Stimulated activated CD8-positive, alpha-beta memory T cell treated with anti-CD3 and anti-CD28 coated beads, Interleukin-12 subunit alpha, Interleukin-12 subunit beta, amount 100 ng/mL, for 24 hours (primary cell): ENCODE data around the gene KAZN.

Source experiments
- DNase-seq: peaks from one replicate; pipeline ENCODE4 v3.0.0-alpha.2; 2020; ENCODE audit errors: extremely low read depth

Gene KAZN

DNA sequence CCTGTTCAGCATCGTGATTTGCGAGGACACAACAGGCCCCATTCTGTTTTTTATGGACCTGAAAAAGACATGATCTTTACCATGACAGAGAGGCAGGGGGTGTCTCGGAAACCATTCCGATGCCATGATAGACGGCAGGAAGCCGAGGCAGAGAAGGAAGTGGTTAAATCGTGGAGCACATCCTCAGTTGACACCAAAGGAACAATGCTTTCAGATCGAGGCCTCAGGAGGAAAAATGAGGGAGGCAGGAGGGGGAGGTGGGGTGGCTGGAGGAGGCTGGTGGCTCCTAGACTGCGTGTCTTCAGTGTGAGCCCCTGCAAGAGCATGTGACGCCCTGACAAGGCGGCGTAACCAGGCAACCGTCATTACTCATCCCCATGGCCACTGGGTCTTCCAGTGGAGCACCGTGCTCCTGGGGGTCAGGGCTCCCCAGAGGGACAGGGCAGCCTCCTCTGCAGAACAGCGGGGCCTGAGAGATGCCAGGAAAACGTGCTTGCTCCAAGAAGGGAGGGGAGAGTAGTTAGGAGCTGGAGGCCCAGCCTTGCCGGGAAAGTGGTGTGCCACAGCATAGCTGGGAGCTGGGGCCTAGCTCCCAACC is 382.2 kb downstream of the KAZN start:
- no peak for DNase-seq

DNA sequence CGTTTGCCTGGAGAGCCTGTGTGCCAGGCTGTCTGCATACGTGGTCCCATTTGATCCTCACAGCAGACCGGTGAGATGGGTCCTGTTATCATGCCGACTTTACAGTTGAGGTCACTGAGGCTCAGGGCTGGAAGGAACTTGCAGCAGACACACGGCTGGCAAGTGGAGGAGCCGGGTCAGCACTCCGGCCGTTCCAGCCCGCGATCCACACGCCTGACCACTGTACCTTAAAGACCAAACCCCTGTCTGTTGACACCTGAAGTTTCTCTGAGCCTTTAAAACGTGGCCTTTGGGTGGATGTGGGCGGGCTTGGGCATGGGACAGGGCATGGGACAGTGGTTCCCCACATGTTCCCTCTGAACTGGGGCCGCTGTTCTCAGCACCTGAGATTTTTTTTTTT is 383.5 kb downstream of the KAZN start:
- DNase-seq = no peak

DNA sequence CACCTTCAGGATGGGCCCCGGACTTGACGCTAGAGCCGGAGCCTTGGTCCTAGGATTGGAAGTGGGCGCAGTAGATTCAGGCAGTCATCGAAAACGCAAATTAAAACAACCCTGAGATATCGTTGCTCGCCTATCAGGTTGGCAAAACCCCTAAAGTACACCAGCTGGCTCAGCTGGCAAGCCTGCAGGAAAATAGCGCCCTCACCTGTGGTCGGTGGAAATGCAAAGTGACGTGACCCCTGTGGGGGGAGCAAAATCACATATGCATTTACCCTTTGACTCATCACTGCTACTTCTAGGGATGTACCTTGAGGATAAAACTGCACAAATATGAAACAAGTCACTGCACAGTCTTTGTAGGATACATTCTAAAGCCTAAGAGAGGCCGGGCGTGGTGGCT is 384.8 kb downstream of the KAZN start:
- DNase-seq = no peak

DNA sequence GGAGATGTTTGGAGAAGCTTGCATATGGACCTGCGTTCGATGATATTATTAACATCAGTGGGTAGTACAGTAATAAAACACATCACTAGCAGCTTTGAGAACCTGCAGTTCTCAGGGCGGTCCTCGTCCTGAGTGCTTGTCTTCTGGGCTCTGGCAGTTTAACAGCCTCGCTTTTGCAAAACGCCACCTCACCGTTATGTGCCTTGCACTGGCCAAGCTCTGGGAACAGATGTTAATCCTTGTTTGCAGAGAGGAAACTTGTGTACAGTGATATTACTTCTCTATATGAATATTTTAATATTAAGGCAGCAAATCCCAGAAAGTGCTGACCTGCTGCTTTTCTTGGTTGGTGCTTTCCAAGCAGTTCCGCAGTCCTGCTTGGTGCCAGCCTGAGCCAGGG is 387.7 kb downstream of the KAZN start:
- DNase-seq = no peak

DNA sequence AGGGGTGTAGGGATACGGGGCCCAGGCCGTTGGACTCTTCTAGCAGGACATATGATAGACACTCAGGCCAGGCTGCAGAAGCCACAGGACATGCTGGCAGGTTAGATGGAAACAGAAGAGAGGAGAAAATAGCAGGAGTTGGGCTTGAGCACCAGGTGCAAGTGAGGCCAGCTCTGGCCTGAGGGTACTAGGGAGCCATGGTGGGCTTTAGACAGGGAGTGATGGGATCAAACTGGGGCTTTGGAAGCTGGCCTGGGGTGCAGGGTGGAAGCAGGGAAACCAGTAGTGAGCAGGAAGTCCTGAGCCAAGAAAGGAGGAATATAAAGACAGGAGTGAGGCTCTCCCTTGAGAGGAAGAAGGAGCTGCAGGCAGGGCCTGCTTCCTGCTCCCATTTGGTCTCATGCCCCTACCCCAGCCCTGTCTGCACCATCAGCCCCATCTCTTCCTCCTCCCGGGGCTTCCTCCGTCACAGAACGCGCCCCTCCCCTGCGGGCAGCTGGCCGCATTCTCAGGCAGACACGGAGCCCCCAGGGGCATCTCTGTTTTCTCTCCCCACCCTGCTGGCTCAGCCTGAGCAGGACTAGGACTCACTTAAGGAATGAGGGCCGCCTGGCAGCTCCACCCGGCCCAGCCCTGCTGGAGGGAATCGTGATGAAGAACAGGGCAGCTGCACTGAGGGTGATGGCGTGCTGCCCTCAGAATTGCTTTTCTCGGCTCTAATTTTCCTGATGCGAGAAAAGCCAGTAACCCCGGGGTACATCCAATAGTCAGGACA is 389.5 kb downstream of the KAZN start:
- no peak for DNase-seq

DNA sequence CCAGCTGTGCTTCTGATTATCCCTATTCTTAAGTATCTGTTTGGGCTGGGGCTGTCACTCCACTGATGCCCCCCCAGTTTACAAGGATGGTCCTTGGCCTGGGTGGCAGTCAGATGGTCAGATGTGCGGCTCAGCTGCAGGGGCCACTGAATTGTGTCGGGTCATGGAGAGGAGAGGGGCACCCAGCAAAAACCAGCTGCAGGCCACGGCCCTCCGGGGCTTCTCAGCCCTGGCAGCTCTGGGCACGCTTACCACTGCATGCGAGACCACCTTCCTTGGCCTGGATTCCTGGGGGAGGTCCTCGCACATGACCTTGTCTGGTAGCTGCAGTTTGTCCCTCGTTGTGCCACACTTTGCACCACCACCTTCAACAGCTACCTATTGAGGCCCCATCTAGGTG is 390.2 kb downstream of the KAZN start:
- DNase-seq = no peak

DNA sequence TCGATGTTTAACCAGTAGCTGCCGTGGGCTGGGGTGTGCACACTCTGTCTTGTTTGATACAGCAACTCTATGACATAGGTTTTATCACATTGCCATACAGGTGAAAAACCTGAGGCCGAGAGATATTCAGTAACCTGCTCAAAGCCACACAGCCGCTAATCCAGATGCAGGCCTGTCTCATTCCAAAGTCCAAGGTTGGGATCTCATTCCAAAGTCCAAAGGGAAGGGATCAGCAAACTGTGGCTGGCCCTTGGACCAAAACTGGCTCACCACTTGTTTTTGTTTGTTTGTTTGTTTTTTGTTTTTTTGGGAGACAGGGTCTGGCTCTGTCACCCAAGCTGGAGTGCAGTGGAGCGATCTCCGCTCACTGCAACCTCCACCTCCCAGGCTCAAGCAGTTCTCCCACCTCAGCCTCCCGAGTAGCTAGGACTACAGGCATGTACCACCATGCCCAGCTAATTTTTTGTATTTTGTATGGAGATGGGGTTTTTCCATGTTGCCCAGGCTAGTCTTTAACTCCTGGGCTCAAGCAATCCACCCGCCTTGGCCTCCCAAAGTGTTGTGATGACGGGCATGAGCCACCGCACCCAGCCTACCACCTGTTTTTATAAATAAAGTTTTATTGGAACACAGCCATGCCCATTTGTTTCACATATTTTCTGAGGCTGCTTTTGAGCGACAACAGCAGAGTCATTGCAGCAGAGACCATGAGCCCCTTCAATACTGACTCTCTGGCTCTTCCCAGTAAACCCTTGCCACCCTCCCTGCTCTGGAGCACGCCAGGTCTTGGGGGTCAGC is 391.6 kb downstream of the KAZN start:
- DNase-seq = no peak

DNA sequence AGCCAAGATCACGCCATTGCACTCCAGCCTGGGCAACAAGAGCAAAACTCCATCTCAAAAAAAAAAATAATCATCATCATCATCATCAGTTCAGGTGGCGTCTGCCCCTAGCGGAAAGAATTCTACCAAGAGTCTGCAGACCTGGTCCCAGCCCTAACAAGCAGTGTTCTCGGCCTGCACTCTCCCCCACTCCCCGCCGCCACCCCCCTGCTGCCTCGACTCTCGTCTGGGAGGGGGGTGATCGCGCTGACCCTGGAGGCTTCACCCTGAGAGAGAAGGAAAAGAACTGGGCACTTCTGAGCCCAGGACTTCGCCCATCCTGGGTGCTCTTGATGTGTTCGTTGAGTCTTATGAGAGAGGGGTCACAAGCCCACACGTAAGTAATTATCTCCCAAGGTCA is 394.9 kb downstream of the KAZN start:
- no peak for DNase-seq

DNA sequence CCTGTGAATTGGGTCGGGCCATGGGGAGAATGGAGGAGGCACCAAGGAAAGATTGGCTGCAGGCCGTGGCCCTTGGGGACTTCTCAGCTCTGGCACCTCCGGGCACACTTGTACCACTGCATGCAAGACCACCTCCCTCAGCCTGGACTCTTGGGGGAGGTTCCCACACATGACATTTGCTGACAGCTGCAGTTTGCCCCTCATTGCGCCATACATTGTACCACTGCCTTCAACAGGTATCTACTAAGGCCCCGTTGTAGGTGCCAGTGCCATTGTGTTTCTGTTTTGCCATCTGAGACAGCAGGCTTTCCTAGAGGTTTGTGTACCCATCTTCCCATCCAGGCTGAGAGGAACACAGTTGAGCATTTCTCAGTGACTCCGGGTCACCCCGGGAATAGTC is 395.7 kb downstream of the KAZN start:
- no peak for DNase-seq

DNA sequence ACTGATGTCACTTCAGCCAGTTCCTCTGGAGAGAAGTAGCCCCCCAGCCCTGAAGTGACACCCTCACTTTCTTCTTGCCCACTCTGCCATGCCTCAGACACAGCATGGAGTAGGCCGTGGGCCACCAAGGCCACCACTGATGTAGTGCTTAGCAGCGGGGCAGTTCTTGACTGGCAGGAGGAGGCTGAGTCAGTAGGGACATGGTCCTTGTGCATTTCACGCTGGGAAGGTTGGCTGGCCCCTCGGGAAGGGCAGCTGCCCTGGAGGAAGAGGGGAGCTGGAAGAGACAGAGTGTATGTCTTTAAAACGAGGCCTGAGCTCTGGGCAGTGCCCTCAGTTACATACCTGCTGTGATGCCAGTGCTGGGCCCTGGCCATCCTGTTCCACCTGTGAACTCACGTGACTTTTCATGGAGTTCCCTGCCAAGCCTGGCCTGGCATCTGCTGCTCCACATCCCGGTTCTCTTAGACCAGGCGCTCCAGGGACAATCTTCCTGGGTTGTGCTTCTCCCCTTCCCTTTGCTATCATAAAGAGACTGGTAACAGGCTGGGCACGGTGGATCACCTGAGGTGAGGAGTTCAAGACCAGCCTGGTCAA is 396.5 kb downstream of the KAZN start:
- no peak for DNase-seq

DNA sequence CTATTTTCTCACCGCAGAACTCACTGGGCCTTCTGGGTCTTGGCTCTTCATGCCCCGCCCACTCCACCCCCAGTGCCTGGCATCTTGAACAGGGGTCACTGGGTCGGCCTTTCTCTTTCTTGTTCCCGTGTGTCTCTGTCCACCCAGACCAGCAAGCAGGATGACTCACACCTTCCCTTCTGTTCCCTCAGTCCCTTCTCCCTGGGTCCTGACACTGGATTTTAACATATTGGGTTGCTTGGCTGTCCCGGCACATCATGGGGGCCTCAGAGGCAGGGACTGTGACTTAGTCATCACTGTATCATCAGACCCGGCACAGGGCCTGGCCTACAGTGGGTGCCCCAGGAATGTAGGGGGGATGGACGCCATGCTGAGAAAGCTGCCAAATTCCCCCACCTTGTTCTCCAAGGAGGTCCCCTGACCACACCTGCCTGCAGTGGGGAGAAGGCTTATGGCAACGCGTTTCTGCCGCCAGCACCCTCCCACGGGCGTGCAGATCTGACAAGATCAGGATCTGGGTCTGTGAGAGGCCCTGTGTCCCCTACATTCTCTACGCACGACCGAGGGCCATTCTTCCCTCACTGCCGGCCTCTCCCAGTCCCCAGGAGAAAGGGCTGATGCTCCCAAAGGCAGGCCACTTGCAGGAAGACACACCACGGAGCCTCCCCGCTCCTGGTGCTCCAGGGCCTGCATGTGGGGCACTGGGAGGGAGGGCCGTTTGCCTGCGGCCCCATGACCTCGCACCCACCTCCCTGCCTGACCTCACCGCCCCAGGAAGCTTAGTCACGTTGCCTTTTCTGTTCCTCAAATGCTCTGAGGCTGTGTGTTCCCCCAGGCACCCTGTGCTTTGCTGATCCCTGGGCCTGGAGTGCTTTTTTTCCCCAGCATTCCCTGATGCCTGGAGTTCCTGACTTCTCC is 397.9 kb downstream of the KAZN start:
- DNase-seq = no peak

DNA sequence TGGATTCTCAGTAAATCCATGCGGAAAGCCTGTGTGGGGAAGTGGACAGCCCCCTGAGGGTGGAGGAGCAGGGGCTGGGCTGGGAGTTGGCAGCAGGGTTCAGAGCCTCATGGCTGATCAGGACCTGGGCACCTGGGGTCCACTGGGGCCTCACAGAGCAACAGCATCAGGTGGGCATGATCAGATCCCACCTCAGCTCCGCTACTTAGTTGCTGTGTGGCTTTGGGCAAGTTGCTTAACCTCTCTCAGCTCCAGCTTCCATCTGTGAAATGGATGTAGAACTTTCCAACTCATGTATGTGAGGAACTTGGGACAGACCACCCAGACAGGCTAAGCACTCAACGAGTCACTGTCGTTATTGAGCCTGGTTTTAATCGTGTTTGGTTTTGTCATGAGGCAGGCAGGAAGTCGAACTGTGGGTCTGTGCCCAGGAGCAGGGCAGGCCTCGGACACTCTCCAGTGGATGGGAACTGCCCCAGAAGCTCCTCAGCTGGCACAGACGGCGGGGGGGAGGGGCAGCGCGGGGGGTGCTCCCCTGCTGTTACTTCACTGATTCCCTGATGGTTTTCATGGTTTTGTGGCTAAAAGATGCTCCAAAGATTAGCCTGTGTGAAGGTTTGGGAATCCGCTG is 399.3 kb downstream of the KAZN start:
- no peak for DNase-seq

DNA sequence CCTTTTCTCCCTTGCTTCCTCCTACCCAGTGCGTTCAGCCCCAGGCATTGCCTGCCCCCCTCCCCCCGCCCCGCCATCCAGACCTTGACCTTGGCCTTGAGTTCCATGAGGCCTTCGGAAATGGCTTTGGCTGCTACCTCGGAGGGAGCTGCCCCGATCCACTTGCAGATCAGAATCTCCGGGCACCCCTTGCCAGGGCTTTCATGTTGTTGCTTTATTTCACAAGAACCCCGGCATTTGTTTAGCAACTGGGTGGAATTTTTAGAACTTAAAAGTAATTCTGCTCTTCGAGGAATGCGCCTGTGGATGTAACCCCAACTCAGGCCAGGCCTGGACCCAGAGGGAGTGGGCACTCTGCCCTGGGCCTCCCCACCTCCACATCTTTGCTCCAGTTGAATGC is 401.0 kb downstream of the KAZN start:
- no peak for DNase-seq

DNA sequence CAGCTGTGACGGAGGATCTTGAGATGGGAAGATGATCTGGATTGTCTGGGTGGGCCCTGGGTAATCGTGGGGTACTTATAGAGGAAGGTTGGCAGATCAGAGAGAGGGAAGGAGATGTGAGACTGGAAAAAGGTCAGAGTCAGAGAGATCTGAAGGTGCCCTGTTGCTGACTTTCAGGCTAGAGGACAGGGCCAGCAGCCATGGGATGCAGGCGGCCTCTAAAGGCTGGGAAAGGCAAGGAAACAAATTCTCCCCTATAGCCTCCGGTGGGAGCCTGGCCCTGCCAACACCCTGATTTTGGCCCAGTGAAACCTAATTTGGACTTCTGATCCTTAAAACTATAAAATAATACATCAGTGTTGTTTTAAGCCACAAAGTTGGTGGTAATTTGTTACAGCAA is 401.5 kb downstream of the KAZN start:
- DNase-seq = no peak

DNA sequence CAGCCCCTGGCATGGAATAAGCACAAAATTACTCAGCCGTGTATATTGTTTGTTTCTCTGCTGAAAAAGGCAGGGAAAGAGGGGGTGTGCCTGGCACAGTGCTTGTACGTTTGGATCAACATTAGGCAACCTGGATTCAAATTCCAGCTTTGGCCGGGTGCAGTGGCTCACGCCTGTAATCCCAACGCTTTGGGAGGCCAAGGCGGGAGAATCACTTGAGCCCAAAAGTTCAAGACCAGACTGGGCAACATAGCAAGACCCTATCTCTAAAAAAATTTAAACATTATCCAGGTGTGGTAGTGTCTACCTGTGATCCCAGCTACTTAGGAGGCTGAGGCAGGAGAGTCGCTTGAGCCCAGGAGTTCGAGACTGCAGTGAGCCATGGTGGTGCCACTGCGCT is 402.2 kb downstream of the KAZN start:
- no peak for DNase-seq

DNA sequence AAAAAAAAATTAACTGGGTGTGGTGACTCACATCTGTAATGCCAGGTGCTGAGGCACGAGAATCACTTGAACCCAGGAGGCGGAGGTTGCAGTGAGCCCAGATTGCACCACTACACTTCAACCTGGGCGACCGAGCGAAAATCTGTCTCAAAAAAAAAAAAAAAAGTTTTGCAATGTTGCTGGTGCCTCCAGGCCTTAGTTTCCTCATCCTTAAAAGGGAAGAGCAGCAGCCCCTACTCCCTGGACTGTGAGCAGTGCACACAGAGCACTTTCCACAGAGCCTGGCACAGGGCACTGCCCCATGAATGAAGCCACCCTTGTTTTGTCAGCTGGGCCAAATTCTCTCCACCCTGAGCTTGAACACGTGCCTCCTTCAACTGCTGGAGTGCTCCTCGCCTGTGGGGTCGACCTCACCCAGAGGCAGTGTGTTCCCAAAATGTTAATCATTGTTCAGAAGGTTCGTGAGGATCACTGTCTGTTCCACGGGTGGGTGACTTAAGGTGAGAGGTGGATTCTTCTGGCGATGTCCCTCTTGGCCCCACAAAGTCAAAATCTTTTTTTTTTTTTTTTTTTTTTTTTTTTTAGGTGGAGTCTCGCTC is 402.9 kb downstream of the KAZN start:
- no peak for DNase-seq

DNA sequence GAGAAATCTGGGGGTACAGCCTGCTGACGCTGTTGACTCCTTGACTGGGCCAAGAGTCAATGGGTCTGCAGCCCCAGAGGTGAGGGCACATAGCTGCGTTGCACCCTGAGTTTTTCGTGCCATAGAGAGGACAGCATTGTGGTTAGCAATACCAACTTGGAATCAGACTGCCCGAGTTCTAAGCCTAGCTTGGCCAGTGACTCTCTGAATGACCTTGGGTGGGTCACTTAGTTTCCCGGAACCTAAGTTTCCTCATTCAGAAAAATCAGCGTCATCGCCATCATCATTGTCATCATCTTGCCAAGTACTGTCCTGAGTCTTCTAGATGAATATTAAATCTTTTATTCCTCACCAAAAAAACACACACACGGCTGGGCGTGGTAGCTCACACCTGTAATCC is 403.8 kb downstream of the KAZN start:
- no peak for DNase-seq

DNA sequence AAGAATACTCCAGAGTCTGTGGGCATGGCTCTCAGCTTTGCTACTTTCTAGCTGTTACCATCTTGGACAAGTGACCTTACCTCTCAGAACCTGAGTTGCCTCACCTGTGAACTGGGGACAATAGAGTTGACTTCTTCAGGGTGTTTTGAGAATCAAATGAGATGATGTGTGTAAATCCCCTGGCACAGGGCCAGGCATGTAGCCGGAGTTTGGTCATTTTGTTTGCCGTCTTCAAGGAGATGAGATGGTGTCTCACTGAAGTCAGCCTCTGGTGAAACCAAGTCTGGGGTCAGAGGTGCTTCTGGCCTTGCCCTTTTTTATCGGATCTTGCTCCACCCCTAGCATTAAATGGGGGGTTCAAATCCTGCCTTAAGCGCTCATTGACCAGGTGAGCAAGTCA is 405.9 kb downstream of the KAZN start:
- DNase-seq = no peak

DNA sequence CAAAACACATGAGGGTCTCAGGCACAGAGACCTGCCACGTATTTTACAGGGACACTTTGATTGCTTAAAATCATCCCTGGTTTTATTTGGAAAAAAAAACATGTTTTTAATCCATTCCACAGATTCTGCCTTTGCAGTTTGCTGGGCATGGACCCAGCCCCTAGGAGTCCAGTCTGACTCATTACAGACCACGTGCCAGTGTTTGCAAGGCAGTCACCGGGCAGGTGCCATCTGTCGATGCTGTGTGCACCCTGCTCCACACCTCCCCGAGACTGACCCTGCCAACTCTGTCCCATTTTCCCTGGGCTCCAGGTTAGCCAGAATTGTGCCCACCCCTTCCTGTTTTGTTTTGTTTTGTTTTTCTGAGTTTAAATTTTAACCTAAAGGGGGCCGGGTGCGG is 406.6 kb downstream of the KAZN start:
- no peak for DNase-seq

DNA sequence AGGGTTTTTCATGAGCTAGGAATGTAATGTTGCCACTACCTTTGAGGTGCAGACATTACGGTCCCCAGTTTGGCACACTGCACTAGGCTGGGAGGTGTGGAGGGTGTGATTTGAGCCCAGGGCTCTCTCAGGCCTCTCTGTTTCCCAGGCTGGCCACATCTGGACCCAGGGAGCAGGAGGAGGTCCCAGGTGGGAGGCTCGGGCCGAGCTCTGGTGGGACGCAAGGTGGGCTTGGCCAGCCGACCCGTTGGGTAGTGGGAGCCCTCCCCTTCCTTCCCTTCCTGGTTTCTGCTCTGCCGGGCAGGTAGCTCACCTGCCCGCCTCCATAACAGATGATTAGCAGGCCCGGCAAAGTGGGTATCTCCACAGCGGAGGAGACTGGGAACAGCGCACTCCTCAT is 408.9 kb downstream of the KAZN start:
- DNase-seq = no peak

DNA sequence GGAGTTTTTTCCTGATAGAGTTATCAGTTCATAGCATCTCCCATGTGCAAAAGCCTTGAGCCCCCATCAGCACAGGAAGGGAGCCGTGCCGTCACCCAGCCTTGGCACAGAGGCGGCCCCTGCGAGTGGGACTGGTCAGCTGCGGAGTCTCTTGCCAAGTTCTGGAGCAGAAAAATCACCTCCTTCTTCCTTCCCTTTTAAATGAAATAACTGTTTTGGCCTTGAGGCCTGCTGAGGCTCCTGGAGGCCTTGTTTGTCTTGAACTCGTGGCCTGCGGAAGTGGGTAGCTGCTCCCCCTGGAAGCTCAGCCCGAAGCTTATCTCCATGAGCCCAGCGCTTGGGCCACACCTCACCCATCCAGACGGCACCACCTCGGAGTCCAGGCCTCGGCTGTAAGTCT is 409.4 kb downstream of the KAZN start:
- no peak for DNase-seq
